HUES48 (cell line): Measurements from ENCODE around the gene IQSEC1.
A peak's percentile ranks its signal among the peaks of the same experiment; 100 is the strongest.

Experiments
- H3K27ac ChIP-seq: one replicate; pipeline ENCODE4 v1.7.0; 2013; ENCODE audit warnings: low read depth, low read length, inconsistent platforms
- H3K27me3 ChIP-seq: 2 replicates; pipeline ENCODE4 v1.6.1; 2013; ENCODE audit warnings: mild to moderate bottlenecking, low read length; ENCODE audit not compliant: control insufficient read depth, insufficient read depth
- H3K36me3 ChIP-seq: 2 replicates; pipeline ENCODE4 v1.6.1; 2013; ENCODE audit warnings: low read length; ENCODE audit not compliant: control insufficient read depth, insufficient read depth
- H3K4me1 ChIP-seq: 2 replicates; pipeline ENCODE4 v1.6.1; 2013; ENCODE audit warnings: mild to moderate bottlenecking, low read length; ENCODE audit not compliant: control insufficient read depth, insufficient read depth
- H3K4me3 ChIP-seq: 2 replicates; pipeline ENCODE4 v1.5.1; 2013; ENCODE audit warnings: mild to moderate bottlenecking, low read depth, low read length
- H3K9ac ChIP-seq: 2 replicates; pipeline ENCODE4 v1.6.1; 2013; ENCODE audit warnings: mild to moderate bottlenecking, low read depth, low read length, moderate library complexity
- H3K9me3 ChIP-seq: 2 replicates; pipeline ENCODE4 v1.6.1; 2013; ENCODE audit warnings: low read length; ENCODE audit not compliant: control insufficient read depth, insufficient read depth

IQSEC1 gene

DNA sequence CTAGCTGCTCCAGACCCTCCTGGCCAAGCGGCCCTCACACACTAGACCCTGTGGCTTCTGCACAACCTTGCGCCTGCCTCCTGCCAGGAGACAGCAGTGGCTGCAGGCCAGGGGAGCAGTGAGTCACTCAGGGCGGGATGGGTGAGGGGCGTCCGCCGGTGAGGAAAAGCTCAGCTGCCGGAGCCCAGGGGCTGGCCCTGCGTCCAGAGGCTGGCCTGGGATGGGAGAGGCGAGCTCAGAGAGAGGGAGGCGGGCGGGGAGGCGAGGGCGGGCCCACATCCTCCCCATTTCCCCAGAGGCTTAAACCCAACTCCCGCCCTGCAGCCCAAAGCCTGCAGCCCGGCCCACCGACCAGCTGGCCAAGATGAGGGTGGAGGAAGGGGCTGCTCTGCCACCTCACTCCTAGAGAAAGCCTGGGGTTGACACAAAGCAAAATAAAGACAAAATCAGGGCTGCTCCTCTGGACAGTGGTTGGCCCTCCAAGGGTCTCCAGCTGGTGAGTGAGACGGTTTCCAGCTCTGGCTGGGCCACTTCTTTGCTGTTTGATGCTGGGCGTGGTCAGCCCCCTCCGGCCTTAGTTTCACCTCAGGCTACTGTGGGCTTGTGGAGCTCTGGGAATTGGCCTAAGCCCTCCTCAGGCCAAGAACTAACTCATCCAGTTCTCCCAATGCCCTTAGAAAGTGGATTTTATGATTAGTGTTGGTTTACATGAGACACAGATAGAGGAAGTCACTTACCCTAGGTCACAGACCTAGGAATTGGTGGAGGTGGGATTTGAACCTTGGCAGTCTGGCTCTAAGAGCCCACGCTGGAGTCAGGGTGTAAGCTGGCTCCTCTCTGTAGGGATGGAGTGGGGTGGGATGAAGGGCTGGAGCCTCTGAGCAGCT, 50.6 kb downstream of the IQSEC1 start:
- Histone ChIP-seq H3K36me3 (no peaks in the 10 kb centered on the region), H3K4me1 (peaks cover 31% of the 10 kb centered on the region), H3K9me3 (no peaks in the 10 kb centered on the region), H3K9ac (no peak overlapping the region), H3K4me3 (no peak overlapping the region), H3K27me3 (no peaks in the 10 kb centered on the region), H3K27ac (no peak overlapping the region)

- H3K36me3 ChIP-seq = no peaks in the 10 kb centered on the region
- no peak overlapping the region for H3K27ac ChIP-seq
- H3K4me1 ChIP-seq = peaks cover 34% of the 10 kb centered on the region
- no peak overlapping the region for H3K4me3 ChIP-seq
- no peaks in the 10 kb centered on the region for H3K27me3 ChIP-seq
- no peak overlapping the region for H3K9ac ChIP-seq
- H3K9me3 ChIP-seq = no peaks in the 10 kb centered on the region
Observed at GRCh38 chr3:13021141-13022114, 51.8 kb downstream of the IQSEC1 start.

GRCh38 chr3:13020159-13020750, 53.0 kb downstream of the IQSEC1 start:
- Histone ChIP-seq H3K4me3 (no peak overlapping the region), H3K4me1 (peaks cover 34% of the 10 kb centered on the region), H3K27me3 (no peaks in the 10 kb centered on the region), H3K9ac (no peak overlapping the region), H3K36me3 (no peaks in the 10 kb centered on the region), H3K9me3 (no peaks in the 10 kb centered on the region), H3K27ac (no peak overlapping the region)

DNA sequence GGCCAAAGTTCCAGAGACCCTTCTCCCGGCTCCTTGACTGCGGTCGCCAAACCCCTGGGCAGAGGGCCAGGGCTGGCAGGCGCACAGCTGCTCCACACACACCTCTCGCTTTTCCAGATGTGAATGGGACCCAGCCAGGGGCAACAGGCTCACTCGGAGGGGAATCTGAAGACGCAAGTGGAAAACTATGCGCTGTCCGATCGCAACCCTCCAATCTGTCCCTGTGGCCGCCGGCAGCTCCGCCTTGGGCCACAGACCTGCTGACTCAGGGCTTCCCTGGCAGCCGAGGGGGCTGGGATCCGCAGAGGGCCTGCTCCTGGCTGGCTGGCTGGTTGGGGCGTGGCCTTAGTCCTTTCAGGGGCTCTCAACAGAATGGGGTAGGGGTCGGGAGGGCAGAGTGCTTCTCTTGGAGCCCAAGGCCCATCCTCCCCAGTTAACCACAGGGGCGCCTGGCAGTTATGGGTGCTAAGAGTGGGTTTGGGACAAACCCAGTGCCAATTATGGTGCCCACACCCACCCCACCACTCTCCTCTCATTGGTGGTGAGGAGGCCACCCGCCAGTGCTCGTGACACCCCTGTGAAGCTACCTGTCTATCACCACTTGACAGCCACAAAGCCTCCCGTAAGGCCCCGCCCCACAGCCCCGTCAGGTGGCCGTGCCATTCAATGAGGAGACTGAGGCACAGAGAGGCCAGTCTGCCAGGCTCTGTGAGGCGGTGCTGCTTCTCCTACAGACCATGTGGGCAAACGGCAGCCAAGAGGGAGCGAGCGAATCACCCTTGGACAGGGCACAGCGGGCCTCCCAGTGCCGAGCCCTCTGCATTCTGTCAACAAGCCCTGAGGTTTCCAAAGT, 53.8 kb downstream of the IQSEC1 start:
- Histone ChIP-seq H3K27me3 (no peaks in the 10 kb centered on the region), H3K9me3 (no peaks in the 10 kb centered on the region), H3K9ac (peak overlapping the region; percentile 49; the same call in 1 of the 2 replicates), H3K4me1 (peaks cover 34% of the 10 kb centered on the region), H3K4me3 (peak overlapping the region; percentile 48; the same call in 1 of the 2 replicates), H3K36me3 (no peaks in the 10 kb centered on the region), H3K27ac (peak overlapping the region; percentile 51)

- H3K4me3 ChIP-seq = peak overlapping the region; percentile 48; the same call in 1 of the 2 replicates
- peak overlapping the region; percentile 49; the same call in 1 of the 2 replicates for H3K9ac ChIP-seq
- peaks cover 34% of the 10 kb centered on the region for H3K4me1 ChIP-seq
- H3K27ac ChIP-seq = peak overlapping the region; percentile 51
- no peaks in the 10 kb centered on the region for H3K36me3 ChIP-seq
- no peaks in the 10 kb centered on the region for H3K27me3 ChIP-seq
- H3K9me3 ChIP-seq = no peaks in the 10 kb centered on the region
Observed at GRCh38 chr3:13018561-13019242, 54.5 kb downstream of the IQSEC1 start.

- H3K4me3 ChIP-seq = no peak overlapping the region
- no peak overlapping the region for H3K9ac ChIP-seq
- peaks cover 34% of the 10 kb centered on the region for H3K4me1 ChIP-seq
- H3K36me3 ChIP-seq = no peaks in the 10 kb centered on the region
- no peaks in the 10 kb centered on the region for H3K9me3 ChIP-seq
- no peaks in the 10 kb centered on the region for H3K27me3 ChIP-seq
- H3K27ac ChIP-seq = no peak overlapping the region
Observed at GRCh38 chr3:13018043-13018451, 55.2 kb downstream of the IQSEC1 start.

DNA sequence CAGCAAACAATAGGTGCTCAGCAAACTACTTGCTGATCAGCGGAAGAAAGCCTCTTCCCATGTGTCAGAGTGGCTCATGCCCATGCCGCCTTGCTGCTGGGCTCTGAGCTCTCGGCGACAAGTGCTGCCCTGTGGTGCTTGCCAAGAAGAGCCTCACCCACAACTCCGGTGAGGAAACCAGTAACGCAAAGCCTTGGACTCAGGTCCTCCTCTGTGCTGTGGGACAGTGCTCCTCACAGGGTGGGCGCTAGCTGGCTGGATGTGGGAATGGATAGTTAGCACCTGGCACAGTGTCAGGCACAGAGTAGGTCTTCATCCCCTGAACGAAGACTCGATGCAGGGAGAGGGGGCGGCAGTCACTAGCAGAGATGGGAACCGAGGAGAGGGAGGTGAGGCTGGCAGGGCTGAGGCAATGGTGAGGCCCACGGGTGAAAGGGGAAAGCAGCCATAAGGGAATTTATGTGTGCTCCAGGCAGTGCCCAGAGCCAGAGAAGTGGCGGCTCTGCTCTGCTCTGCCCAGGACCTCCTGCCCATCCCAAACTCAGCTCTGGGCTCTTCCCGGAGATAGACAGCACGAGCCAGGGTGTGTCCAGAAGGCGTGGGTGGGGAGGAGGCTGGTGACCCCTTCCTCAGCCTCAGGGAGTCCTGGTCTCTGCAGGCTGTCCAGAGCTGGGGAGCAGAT, 55.7 kb downstream of the IQSEC1 start:
- Histone ChIP-seq H3K4me1 (peaks cover 31% of the 10 kb centered on the region), H3K4me3 (no peak overlapping the region), H3K36me3 (no peaks in the 10 kb centered on the region), H3K27me3 (no peaks in the 10 kb centered on the region), H3K27ac (no peak overlapping the region), H3K9ac (no peak overlapping the region), H3K9me3 (no peaks in the 10 kb centered on the region)

DNA sequence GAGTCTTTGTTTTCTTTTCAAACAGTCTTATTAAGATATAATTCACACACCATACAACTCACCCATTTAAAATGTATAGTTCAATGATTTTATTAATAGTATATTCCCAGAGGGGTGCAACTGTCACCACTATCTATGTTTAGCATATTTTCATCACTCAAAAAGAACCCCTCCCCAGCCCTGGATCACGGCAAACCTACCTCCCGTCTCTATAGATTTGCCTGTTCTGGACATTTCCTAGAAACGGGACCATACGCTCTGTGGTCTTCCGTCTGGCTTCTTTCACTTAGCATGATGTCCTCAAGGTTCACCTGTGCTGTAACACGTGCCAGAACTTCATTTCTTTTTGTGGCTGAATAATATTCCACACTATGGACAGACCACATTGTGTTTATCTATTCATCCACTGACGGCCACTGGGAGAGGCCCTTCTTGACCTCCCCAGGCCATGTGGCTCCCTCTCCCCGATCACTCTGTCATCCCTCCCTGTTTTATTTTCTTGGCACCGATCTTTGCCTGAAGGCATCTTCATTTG, 56.4 kb downstream of the IQSEC1 start:
- Histone ChIP-seq H3K4me3 (no peak overlapping the region), H3K4me1 (peaks cover 35% of the 10 kb centered on the region)

GRCh38 chr3:13016083-13016720, 57.0 kb downstream of the IQSEC1 start:
- peaks cover 37% of the 10 kb centered on the region for H3K4me1 ChIP-seq
- H3K9me3 ChIP-seq = no peaks in the 10 kb centered on the region
- H3K9ac ChIP-seq = no peak overlapping the region
- H3K36me3 ChIP-seq = no peaks in the 10 kb centered on the region
- H3K4me3 ChIP-seq = no peak overlapping the region
- no peaks in the 10 kb centered on the region for H3K27me3 ChIP-seq
- H3K27ac ChIP-seq = no peak overlapping the region

More for the DNA sequence above, 56.4 kb downstream of the IQSEC1 start:
- Histone ChIP-seq H3K27me3 (no peaks in the 10 kb centered on the region), H3K9me3 (no peaks in the 10 kb centered on the region), H3K36me3 (no peaks in the 10 kb centered on the region), H3K9ac (no peak overlapping the region), H3K27ac (no peak overlapping the region)
